Endothelial cell of umbilical vein (primary cell): Measurements from ENCODE around the gene ZNF804A. TPM values are rescaled to one million over a fixed set of nuclear protein-coding genes. Genes with fewer than 3 reads are reported as not detected.

ENCODE experiments used
- BruUV-seq: library from RNA; stranded (reverse); fragments of 400-500 nt; replicated peaks from 2 replicates; lab custom pipeline; 2021; lab: Mats Ljungman, UMichigan
- CTCF ChIA-PET: fragments of 300-600, 350-600 bp; sonication (Branson Sonifier 250); formaldehyde crosslinking; loops from one replicate; lab custom pipeline; 2021; ENCODE audit warnings: antibody characterized with exemption, inconsistent platforms; lab: Charles Lee
- POLR2A ChIA-PET: fragments of 300-600, 350-600 bp; sonication (Branson Sonifier 250); formaldehyde crosslinking; loops from one replicate; lab custom pipeline; 2021; ENCODE audit warnings: antibody characterized with exemption, inconsistent platforms; lab: Charles Lee
- DNase-seq: peaks from one replicate; pipeline ENCODE4 v3.0.0-alpha.2; 2011; ENCODE audit warnings: low read depth, low spot score
- FAIRE-seq: peaks from 2 replicates; lab custom pipeline; 2011; peaks lifted over from hg19 to GRCh38; lab: Jason Lieb, UNC
- H2AFZ ChIP-seq: 2 replicates; pipeline ENCODE4 v1.6.0; 2012; ENCODE audit warnings: low read depth, low read length, control low read depth, inconsistent platforms
- H3K27ac ChIP-seq: 2 replicates; pipeline ENCODE4 v1.5.1; 2011; ENCODE audit warnings: low read depth, mild to moderate bottlenecking, control low read depth, low read length, moderate library complexity; ENCODE audit not compliant: insufficient read depth
- H3K27me3 ChIP-seq, 2 experiments: 2 replicates each; pipeline versions ENCODE4 v1.6.0 to v1.6.1; 2011; ENCODE audit warnings: low read length in 2 of 2, mixed read lengths in 1 of 2; ENCODE audit not compliant: control insufficient read depth in 2 of 2, insufficient read depth in 2 of 2
- H3K36me3 ChIP-seq, 2 experiments: 2 replicates in 1 of 2; 3 replicates in 1 of 2; pipeline ENCODE4 v1.5.1; 2011; ENCODE audit warnings: low read length in 2 of 2, mild to moderate bottlenecking in 1 of 2, moderate library complexity in 1 of 2; ENCODE audit not compliant: control insufficient read depth in 2 of 2, insufficient read depth in 2 of 2; ENCODE audit errors: extremely low read depth in 1 of 2
- H3K4me1 ChIP-seq: 3 replicates; pipeline ENCODE4 v1.5.1; 2011; ENCODE audit warnings: mild to moderate bottlenecking, low read length; ENCODE audit not compliant: control insufficient read depth, insufficient read depth; ENCODE audit errors: extremely low read depth
- H3K4me2 ChIP-seq: 2 replicates; pipeline ENCODE4 v1.6.1; 2011; ENCODE audit warnings: low read length, control low read depth, mixed read lengths; ENCODE audit not compliant: insufficient read depth
- H3K4me3 ChIP-seq, 3 experiments: fragments of 200-600 bp in 1 of 3; sonication (generic), shearing (Covaris generic) in 1 of 3; replicated peaks in 1 of 3; 2 replicates each; pipeline ENCODE4 v1.5.1; 2011 to 2016; ENCODE audit warnings: control low read depth in 3 of 3, low read length in 3 of 3, mild to moderate bottlenecking in 2 of 3, inconsistent platforms in 1 of 3, low read depth in 1 of 3, moderate library complexity in 1 of 3; ENCODE audit not compliant: insufficient read depth in 1 of 3
- H3K79me2 ChIP-seq: 2 replicates; pipeline ENCODE4 v1.6.0; 2012; ENCODE audit warnings: low read length, inconsistent platforms; ENCODE audit not compliant: control insufficient read depth, insufficient read depth
- H3K9ac ChIP-seq: replicated peaks from 2 replicates; pipeline ENCODE3; 2011; ENCODE audit warnings: low read length, control low read depth; ENCODE audit not compliant: insufficient read depth; ENCODE audit errors: extremely low read depth
- H3K9me1 ChIP-seq: replicated peaks from 3 replicates; pipeline ENCODE4 v1.6.0; 2011; ENCODE audit warnings: mild to moderate bottlenecking, low read length; ENCODE audit not compliant: control insufficient read depth, insufficient read depth; ENCODE audit errors: extremely low read depth
- H3K9me3 ChIP-seq: replicated peaks from 2 replicates; pipeline ENCODE4 v1.5.1; 2012; ENCODE audit warnings: low read length, inconsistent platforms; ENCODE audit not compliant: control insufficient read depth, insufficient read depth
- H4K20me1 ChIP-seq: replicated peaks from 2 replicates; pipeline ENCODE3; 2011; ENCODE audit warnings: mild to moderate bottlenecking, low read length; ENCODE audit not compliant: control insufficient read depth, insufficient read depth; ENCODE audit errors: extremely low read depth
- EZH2 ChIP-seq: IDR thresholded peaks from 2 replicates; pipeline ENCODE4 v1.6.1; 2012; ENCODE audit warnings: borderline replicate concordance, low read depth, mild to moderate bottlenecking, moderate library complexity, low read length, inconsistent platforms; ENCODE audit not compliant: severe bottlenecking
- FOS ChIP-seq: IDR thresholded peaks from 2 replicates; pipeline ENCODE4 v1.6.1; 2011; ENCODE audit warnings: mild to moderate bottlenecking, low read length, moderate library complexity, borderline replicate concordance; ENCODE audit not compliant: insufficient read depth
- GATA2 ChIP-seq: IDR thresholded peaks from 2 replicates; pipeline ENCODE4 v1.7.0; 2011; ENCODE audit warnings: low read depth, mild to moderate bottlenecking, moderate library complexity, mixed read lengths, low read length; ENCODE audit not compliant: insufficient read length, insufficient read depth
- JUN ChIP-seq: IDR thresholded peaks from 2 replicates; pipeline ENCODE4 v1.6.1; 2011; ENCODE audit warnings: borderline replicate concordance, low read depth; ENCODE audit not compliant: insufficient read length, insufficient read depth
- MYC ChIP-seq: IDR thresholded peaks from one replicate; pipeline ENCODE4 v1.6.1; 2011; ENCODE audit warnings: mild to moderate bottlenecking, low read depth, low read length
- POLR2A ChIP-seq: IDR thresholded peaks from 2 replicates; pipeline ENCODE4 v1.6.1; 2012; ENCODE audit warnings: low read depth, mild to moderate bottlenecking, control low read depth, low read length
- POLR2AphosphoS5 ChIP-seq: IDR thresholded peaks from 2 replicates; pipeline ENCODE4 v1.6.1; 2012; ENCODE audit warnings: low read depth, mild to moderate bottlenecking, control low read depth, low read length, moderate library complexity; ENCODE audit not compliant: insufficient read depth
- dilution Hi-C: fragments of 300-500 bp; cut with MboI; formaldehyde crosslinking; loops from one replicate; pipeline ENCODE4 v1.15.0; 2019; ENCODE audit warnings: low sequenced_read_pairs; ENCODE audit not compliant: extremely low pct_ligation_motif_present
- intact Hi-C: fragments of 100-400 bp; cut with micrococcal nuclease; formaldehyde crosslinking; loops from one replicate; pipeline ENCODE4 v1.10.0; 2022
- polyA plus RNA-seq, 4 experiments: library from polyadenylated mRNA; depleted of rRNA in 3 of 4; stranded (reverse) in 3 of 4; unstranded in 1 of 4; fragments of >200 nt; gene quantifications; 2 replicates each; pipeline versions ENCODE4 v1.2.1 to v1.2.3, GENCODE V29; 2011 to 2012; ENCODE audit warnings: missing spikeins in 1 of 4
- total RNA-seq: library from RNA; stranded (reverse); gene quantifications from 2 replicates; pipeline ENCODE4 v1.2.3, GENCODE V29; 2021
- TF ChIP-seq, protein P1 (sequence below), 2 donors: IDR thresholded peaks; 1 replicate in 1 of 2; 2 replicates in 1 of 2; pipeline ENCODE4 v1.5.1; 2011; ENCODE audit warnings: low read length in 2 of 2, mild to moderate bottlenecking in 2 of 2, moderate library complexity in 2 of 2, control low read depth in 1 of 2, inconsistent platforms in 1 of 2, low read depth in 1 of 2; ENCODE audit not compliant: insufficient read depth in 1 of 2; ENCODE audit errors: extremely low read depth in 1 of 2
- TF ChIP-seq, protein P2 (sequence below): IDR thresholded peaks from 2 replicates; pipeline ENCODE4 v1.6.1; 2011; ENCODE audit not compliant: insufficient read depth, insufficient read length

The ZNF804A gene
- total and polyA plus RNA-seq, 2 donors (not counting 3 experiments of a cell fraction or from before 2014, with no cell fraction given): 0.22 TPM; not detected in 1

DNA sequence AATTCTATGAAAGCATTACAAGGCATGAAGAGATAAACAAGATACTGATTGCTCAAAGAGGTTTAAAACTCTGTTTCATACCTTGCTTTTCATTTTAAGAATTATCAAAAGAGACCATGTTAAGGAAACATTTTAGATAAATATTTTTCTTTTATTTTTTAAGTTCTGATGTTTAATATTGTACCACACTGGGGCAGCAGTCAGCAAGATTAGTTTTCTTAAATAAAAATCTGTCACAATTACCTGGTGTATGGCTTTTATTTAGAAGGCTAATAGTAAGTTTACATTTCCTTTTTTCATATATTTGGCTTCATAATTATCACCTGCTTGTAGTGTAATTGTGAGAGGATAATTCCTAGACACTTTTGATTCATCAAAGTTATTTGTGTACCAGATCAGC is 46.4 kb downstream of the ZNF804A start:
- Histone ChIP-seq H3K4me1 (no peaks in the 10 kb centered on the region), H4K20me1 (no peaks in the 10 kb centered on the region), H3K9ac (no peak overlapping the region), H3K36me3 (no peaks in the 10 kb centered on the region), H3K27me3 (no peaks in the 10 kb centered on the region), H3K9me3 (no peaks in the 10 kb centered on the region), H3K79me2 (no peaks in the 10 kb centered on the region), H2AFZ (no peak overlapping the region), H3K4me3 (no peak overlapping the region), H3K4me2 (no peak overlapping the region), H3K9me1 (no peaks in the 10 kb centered on the region), H3K27ac (no peak overlapping the region)
- CTCF ChIA-PET: interaction anchor here (1.2 kb wide), 1 partner anchor 636 kb away, joined by 6 read pairs; no protein-coding TSS in a partner anchor
- dilution Hi-C loops: no loop called here
- BruUV-seq: no TSS peak
- POLR2A ChIA-PET: no interaction called here
- TF ChIP-seq MYC (no peak), POLR2AphosphoS5 (no peak), EZH2 (no peak), JUN (no peak), GATA2 (no peak), FOS (no peak), POLR2A (no peak)
- TF ChIP-seq, protein P1, sequence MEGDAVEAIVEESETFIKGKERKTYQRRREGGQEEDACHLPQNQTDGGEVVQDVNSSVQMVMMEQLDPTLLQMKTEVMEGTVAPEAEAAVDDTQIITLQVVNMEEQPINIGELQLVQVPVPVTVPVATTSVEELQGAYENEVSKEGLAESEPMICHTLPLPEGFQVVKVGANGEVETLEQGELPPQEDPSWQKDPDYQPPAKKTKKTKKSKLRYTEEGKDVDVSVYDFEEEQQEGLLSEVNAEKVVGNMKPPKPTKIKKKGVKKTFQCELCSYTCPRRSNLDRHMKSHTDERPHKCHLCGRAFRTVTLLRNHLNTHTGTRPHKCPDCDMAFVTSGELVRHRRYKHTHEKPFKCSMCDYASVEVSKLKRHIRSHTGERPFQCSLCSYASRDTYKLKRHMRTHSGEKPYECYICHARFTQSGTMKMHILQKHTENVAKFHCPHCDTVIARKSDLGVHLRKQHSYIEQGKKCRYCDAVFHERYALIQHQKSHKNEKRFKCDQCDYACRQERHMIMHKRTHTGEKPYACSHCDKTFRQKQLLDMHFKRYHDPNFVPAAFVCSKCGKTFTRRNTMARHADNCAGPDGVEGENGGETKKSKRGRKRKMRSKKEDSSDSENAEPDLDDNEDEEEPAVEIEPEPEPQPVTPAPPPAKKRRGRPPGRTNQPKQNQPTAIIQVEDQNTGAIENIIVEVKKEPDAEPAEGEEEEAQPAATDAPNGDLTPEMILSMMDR (IDR thresholded peaks at IDR 0.05; ENCODE audit: extremely low read depth in 1 of 2, insufficient read depth in 1 of 2, low read depth in 1 of 2, low read length in 2 of 2): no peak
- TF ChIP-seq, protein P2, sequence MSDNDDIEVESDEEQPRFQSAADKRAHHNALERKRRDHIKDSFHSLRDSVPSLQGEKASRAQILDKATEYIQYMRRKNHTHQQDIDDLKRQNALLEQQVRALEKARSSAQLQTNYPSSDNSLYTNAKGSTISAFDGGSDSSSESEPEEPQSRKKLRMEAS: no peak
- intact Hi-C loops: loop anchor here (1.0 kb wide), 1 partner anchor 636 kb away; no protein-coding TSS in a partner anchor
- DNase-seq: peak; percentile 23
- peak; percentile 37 for FAIRE-seq
